Activated CD8-positive, alpha-beta memory T cell treated with anti-CD3 and anti-CD28 coated beads for 1 hour (primary cell): ENCODE measurements around the gene HLA-DMA.
A peak's percentile ranks its signal among the peaks of the same experiment; 100 is the strongest.
"Not testable (repeated sequence)": the region's sequence is repeated elsewhere in the genome, so short reads cannot be mapped to it uniquely, and the experiment has no call there.

ENCODE experiments used
- DNase-seq, 2 donors: peaks; one replicate each; pipeline ENCODE4 v3.0.0-alpha.2; 2020; ENCODE audit warnings: low read depth in 1 of 2; ENCODE audit errors: extremely low read depth in 1 of 2

HLA-DMA gene

DNA sequence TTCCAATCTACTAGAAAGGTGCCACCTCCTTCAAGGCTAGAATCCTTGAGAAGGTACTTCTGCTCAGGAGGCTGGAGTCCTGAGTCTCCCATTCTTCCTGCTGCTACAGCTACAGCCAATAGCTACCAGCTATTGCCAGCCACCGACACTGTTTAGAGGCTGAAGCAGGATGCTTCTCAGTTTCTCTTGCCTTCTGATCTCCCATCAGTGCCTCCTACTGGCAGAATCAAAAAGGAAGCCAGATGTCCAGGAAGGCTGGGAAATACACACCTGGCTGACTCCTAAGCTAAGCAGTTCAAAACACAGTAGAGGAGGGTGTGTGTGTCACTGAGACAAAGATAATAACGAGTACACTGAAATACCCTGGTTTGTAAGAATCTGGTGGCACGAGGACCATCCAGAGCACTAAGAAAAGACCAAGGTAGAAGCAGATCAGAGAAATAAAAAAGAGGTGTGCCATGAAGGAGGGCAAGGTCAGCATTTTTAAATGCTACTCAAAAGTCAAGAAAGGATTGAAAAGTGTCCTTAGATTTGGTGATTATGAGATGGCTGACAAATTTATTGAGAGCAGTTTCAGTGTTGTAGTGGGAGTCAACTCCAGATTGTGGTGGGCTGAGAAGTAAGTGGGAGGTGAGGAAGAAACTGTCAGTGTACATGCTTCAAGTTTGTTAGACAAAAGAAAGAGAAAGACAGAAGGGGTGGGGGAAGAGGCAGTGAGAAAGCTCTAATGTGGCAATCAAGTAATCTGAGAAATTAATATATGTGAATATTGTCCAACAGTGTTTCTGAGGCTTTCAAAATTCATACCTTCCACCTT lies 2.3 kb upstream of the HLA-DMA start:
- no peak for DNase-seq

DNA sequence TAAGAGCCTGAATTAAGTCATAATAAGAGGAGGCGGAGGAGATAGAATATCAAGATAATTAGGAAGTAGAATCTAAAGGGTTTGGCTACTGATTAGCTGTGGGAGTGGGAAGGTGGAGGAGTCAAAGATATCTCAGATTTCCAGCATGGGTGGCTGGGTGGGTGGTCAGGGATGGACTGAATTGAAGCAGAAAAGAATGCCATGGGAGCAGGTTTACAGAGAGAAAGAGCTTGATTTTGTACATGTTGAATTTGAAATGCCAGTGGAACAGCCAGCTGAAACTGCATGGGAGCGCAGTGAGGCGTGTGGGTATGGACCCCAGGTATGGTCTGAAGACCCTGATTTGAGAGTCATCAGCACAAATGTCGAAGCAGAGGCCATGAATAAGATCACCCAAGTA lies 1.4 kb upstream of the HLA-DMA start:
- DNase-seq: no peak

- DNase-seq: no peak
Observed at GRCh38 chr6:32953775-32954174, 878 bp upstream of the HLA-DMA start.

DNA sequence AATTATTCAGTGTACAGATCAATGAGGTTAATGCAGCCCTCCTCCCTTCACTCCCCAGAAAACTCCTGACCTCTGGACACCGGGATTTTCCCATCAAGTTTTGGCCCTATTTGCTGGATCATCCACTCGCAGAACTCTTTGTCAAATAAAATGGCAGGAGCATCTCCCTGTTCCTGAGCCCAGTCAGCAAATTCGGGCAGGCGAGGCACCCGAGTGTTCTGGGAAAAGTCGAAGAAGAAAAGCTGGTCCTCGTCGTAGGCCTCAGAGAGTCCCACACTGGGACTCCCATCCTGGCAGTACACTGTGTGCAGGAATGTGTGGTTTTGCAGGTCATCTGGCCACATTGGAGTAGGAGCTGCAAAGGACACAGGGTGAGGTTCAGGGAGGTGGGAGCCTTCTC lies 2.4 kb downstream of the HLA-DMA start:
- DNase-seq: no peak

DNA sequence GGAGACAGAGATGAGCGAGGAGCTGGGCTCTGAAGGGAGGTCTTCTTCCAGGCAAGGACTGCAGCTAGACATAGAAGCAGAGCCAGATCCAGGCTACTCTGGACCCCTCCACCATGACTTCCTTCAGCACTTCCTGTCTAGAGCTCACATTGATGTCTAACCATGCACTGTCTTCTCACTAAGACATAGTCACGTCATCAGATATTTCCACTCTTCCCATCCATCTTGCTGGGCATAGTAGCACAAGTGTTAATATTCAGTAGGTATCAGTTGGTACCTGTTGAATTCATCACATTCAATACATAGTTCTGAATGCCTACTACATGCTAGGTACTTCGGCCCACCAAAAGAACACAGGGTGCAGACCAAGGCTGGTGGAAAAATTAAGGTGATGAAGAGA lies 2.9 kb downstream of the HLA-DMA start:
- DNase-seq: no peak

DNA sequence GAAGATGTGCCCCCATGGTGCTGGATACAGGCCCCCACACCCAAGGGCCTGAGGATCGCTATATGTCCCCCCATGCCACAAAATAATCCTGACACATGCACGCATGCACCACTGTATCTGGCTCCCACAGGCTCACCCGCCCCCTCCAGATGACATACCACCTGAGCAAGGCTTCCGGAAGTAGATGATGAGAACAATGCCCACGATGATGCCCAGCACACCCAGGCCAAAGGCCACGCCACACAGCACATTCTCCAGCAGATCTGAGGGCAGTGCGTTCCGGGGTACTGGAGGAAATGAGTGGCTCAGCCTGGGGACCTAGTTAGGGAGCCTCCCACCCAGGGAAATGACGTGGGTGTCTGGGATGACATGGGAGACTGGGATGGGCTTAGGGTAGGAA lies 3.8 kb downstream of the HLA-DMA start:
- no peak for DNase-seq

DNA sequence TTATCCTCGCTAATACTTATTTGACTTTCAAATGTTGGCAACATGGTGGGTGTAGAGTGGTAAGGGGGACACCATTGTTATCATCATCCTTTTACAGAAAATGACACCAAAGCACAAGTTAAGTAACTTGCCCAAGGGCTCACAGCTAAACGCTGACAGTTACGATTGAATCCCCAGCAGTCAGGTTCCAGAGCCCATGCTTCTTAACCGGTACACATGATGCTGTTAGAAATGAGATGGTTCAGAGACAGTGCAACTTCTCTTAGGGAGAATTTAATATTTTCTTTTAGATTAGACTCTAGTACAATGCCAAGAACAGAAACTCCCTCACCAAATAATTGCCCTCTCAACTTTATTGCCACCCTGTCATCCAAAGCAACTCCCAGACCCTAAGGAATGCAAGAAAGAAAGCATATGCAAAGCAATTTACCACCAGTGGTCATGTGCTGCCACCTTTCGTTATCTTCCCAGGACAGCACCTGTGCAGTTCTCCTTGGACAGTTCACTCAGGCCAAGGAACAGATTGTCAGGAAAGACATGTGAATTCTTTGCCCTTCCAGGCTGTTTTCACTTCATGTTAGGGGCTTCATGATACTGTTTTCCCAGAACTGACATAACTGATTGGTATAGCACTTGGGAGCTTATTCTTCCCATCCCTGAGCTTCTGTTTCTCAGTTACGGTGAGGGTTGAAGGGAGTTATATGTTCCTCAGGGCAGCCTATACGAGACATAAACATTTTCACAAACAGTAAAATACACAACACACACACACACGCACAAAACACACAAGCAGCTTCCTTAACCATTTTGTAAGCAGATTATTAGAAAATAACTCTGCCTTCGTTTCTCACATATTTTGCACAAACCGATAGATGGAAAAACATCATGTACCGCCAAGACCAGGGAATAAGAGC lies 5.1 kb downstream of the HLA-DMA start:
- DNase-seq: no peak

- DNase-seq: no peak
Observed at GRCh38 chr6:32946893-32947292, 6.0 kb downstream of the HLA-DMA start.

DNA sequence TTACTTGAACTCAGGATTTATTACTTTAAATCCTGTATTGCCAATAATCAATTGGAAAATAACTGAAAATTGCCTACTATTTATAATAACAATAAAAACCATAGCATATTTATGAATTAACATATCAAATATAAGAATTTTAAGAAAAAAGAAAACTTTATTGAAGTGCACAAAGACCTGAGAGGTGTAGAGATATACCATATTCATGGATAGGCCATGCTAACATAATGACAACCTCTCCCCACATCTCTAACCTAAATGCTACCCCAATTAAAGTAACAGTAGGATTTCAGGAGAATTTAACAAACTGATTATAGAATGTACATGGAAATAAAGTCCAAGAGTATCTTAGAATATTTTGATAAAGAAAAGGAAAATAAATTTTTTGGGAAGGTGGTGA lies 6.9 kb downstream of the HLA-DMA start:
- DNase-seq: no peak

- no peak for DNase-seq
Observed at GRCh38 chr6:32945108-32945760, 7.7 kb downstream of the HLA-DMA start.

DNA sequence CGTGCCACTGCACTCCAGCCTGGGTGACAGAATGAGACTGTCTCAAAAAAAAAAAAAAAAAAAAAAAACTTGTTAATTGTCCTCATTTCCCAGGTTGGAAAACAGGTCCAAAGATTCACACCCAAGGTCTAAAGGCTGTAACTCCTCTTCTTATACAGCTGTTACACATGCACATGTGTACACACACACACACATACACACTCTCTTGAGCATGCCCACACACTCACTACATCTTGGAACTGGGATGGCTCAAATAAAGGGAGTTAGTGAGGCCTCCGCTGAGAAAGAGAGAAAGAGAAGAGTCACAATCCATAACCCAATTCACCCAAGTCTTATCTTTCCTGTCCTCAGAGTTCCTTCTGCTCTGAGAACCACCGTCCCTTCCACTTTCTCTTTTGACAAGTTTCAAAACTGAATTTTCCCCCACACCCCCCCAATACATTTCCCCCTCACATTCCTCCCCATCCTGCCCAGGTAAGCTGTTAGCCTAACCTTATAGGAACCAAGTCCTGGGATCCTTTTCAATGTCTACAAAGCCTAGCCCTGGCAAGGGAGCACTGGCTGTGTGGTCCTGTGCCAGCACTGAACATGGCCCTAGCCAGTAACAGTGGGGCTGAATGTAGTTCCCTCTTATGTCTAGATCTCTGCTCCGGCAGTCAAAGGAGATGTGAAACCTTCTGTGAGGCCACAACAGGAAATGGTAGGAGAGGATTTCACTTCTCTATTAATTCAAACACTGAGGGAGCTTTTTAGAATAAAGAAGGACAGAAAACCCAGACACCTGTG lies 8.8 kb downstream of the HLA-DMA start:
- DNase-seq: no peak

DNA sequence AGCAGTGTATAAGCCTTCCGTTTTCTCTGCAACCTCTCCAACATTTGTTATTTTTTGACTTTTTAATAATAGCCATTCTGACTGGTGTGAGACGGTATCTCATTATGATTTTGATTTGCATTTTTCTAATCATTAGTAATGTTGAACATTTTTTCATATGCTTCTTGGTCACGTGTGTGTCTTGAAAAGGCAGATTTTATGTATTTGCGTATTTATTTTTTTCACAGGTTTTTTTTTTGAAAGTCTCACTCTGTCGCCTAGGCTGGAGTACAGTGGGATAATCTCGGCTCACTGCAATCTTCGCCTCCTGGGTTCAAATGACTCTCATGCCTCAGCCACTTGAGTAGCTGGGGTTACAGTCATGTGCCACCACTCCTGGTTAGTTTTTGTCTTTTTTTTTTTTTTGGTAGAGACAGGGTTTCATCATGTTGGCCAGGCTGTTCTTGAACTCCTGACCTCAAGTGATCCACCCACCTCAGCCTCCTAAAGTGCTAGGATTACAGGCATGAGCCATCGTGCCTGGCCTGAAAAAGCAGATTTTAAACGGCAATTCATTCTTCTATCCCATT lies 10.3 kb downstream of the HLA-DMA start:
- DNase-seq: not testable (repeated sequence)

- peak in 1 of 2 donors; percentile 20 for DNase-seq
Observed at GRCh38 chr6:32941214-32941768, 11.6 kb downstream of the HLA-DMA start.

DNA sequence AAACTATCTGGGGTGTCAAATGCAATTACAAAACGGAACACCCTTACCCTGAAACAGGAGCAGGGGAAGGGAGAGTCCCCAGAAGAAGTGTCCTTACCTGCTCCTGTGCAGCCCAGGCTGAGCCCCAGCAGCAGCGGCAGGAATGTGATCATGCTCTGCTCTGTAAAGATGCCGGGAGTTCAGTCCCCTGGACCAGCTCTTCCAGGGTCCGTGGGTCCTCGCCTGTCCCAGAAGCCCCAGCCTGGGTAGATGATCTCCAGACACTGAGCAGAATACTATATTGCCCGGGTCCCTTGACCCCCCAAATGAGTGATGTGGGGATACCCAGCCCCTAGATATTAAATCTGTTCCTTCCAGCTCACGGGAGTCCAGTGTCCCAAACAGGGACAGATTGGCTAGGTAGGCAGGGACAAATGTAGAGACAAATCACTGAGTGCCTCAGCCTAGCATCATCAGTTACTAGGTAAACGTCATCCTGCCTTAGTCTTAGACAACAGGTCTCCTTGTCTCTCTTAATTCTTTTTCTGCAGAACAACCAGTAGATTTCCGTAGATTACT lies 12.2 kb downstream of the HLA-DMA start, which contains the start of gene HLA-DMB:
HLA-DMB (minus strand) TSS at position 373 of the 558 bp plus-strand sequence; CDS start at position 152, 221 bp downstream.
- DNase-seq: no peak

- no peak for DNase-seq
Observed at GRCh38 chr6:32938494-32938893, 14.4 kb downstream of the HLA-DMA start.

DNA sequence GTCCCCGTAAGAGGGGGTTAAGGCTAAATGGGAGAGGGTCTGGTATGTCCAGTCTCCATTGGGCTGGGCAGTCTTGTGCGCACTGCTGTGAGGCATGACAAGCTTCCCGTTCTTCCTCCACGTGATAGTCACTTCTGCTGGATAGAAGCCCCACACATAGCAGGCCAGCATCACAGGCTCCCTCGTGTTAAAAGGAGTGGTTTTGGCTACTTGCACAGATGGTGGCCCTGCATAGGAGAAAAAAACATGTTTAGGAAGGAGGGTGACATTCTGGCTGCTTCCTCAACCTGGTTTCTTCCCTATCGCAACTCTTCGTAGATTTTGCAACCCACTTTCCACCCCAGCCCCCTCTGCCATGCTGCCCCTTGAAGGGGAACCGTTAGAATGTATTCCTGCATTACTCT lies 15.7 kb downstream of the HLA-DMA start:
- DNase-seq: no peak

DNA sequence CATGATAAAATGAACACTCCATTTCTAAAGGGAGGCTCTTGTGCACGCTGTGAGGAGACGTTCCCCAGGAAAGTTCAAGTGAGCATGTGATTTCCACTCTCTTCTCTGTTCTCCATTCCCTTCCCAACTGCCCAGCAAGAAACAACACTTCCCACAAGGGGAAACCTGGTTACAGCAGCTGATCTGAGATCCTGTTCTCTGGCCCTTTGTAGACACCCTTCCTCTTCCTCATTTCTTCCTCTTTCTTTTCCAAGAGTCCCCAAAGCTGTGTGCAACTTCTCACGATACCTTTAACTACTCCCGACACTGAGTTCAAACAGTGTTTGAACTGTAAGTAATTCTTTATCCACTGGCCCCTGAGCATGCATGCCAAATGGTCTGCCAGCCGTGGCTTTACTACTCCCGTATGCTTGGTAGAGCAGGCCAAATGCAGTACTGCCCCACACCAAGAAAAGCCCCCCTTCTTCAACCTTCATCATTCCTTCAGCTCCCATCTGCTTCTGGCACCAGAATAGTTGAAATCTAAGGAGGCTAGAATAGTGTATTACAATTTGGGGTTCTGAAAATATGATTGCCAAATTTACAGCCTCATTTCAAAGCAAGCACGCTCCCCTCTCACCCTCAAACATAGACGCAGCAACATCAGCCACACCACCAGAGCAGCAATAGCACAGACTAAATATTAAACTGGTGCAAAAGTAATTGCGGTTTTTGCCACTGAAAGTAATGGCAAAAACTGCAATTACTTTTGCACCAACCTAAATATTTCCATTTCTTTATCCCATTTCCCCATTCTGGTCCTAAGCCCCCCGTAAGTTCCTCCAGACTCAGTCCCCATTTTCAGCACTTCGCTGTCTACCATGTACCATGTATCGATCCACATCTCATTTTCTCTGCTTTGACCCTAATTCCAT lies 16.4 kb downstream of the HLA-DMA start:
- no peak for DNase-seq

DNA sequence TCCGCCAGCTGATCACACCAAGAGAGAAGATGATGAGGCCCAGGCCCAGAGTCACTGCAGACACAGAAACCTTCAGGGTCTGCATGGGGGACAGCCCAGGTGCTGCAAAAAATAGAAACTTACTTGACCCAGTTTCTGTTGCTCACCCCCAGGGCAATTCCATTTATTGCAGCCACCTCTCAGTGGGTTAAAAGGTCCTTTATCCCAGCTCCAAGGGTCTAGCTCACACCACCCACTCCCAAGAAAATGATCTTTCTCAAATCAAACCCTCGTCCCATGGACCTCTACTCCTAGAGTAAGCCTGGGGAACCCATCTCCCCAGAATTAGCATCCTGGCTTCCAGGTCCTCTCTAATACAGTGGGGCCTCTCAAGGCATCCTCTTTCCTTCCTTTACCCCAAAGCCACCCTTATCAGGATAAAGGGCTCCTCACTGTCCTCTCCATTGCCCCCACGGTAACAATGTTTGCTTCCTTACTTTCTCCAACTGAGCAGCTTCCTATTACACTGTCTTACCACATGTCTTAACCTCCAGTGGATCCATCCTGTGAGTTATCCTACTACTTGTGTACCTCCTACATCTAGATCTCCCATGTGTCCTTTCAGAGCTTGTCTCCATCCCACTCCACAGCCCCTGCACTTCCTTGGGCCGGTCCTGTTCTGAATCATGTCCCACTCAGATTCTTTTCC lies 17.2 kb downstream of the HLA-DMA start:
- DNase-seq: no peak
